TTC549 (cell line): ENCODE measurements around the gene UNC5C.
"Not testable (repeated sequence)": the region's sequence is repeated elsewhere in the genome, so short reads cannot be mapped to it uniquely, and the experiment has no call there.

Source experiments
- FAIRE-seq: peaks from 2 replicates; lab custom pipeline; 2012; peaks lifted over from hg19 to GRCh38; lab: Jason Lieb, UNC

Gene UNC5C

GRCh38 chr4:95167805-95168204, 381.0 kb downstream of the UNC5C start:
- no peak for FAIRE-seq

- FAIRE-seq = peak; percentile 71
Measured at GRCh38 chr4:95165926-95166524, 382.7 kb downstream of the UNC5C start.

- FAIRE-seq = no peak
Measured at GRCh38 chr4:95162867-95163266, 385.9 kb downstream of the UNC5C start.

GRCh38 chr4:95161781-95162469, 386.8 kb downstream of the UNC5C start:
- FAIRE-seq = no peak

- no peak for FAIRE-seq
Measured at GRCh38 chr4:95159384-95159783, 389.4 kb downstream of the UNC5C start.

GRCh38 chr4:95158626-95159025, 390.1 kb downstream of the UNC5C start:
- no peak for FAIRE-seq

GRCh38 chr4:95158045-95158444, 390.7 kb downstream of the UNC5C start:
- no peak for FAIRE-seq

GRCh38 chr4:95157596-95157995, 391.2 kb downstream of the UNC5C start:
- no peak for FAIRE-seq

- FAIRE-seq = no peak
Measured at GRCh38 chr4:95156452-95156765, 392.4 kb downstream of the UNC5C start.

- peak; percentile 9 for FAIRE-seq
Measured at GRCh38 chr4:95155759-95156451, 392.9 kb downstream of the UNC5C start.

- no peak for FAIRE-seq
Measured at GRCh38 chr4:95153182-95153581, 395.6 kb downstream of the UNC5C start.

- FAIRE-seq = no peak
Measured at GRCh38 chr4:95151255-95151654, 397.5 kb downstream of the UNC5C start.

GRCh38 chr4:95142932-95143331, 405.8 kb downstream of the UNC5C start:
- no peak for FAIRE-seq

- no peak for FAIRE-seq
Measured at GRCh38 chr4:95141361-95141760, 407.4 kb downstream of the UNC5C start.

GRCh38 chr4:95139424-95139823, 409.3 kb downstream of the UNC5C start:
- FAIRE-seq = not testable (repeated sequence)

GRCh38 chr4:95134016-95134415, 414.8 kb downstream of the UNC5C start:
- FAIRE-seq = not testable (repeated sequence)

- FAIRE-seq = no peak
Measured at GRCh38 chr4:95129821-95130311, 418.9 kb downstream of the UNC5C start.

GRCh38 chr4:95129031-95129430, 419.7 kb downstream of the UNC5C start:
- FAIRE-seq = no peak

GRCh38 chr4:95124906-95125504, 423.8 kb downstream of the UNC5C start:
- peak; percentile 20 for FAIRE-seq

- FAIRE-seq = no peak
Measured at GRCh38 chr4:95122001-95122400, 426.8 kb downstream of the UNC5C start.

- FAIRE-seq = no peak
Measured at GRCh38 chr4:95120456-95120855, 428.3 kb downstream of the UNC5C start.

GRCh38 chr4:95118497-95118896, 430.3 kb downstream of the UNC5C start:
- FAIRE-seq = no peak

- no peak for FAIRE-seq
Measured at GRCh38 chr4:95114521-95114920, 434.3 kb downstream of the UNC5C start.
